Ureter (tissue), 1 donor: Measurements from ENCODE around the gene ROCK1. TPM values are rescaled to one million over a fixed set of nuclear protein-coding genes. Genes with fewer than 3 reads are reported as not detected.

Experiments
- DNase-seq: peaks from one replicate; pipeline ENCODE4 v3.0.0-alpha.2; 2020; ENCODE audit warnings: low spot score
- total RNA-seq: library from RNA; stranded (reverse); gene quantifications from one replicate; pipeline ENCODE4 v1.2.4, GENCODE V29; 2023
- donor health status: DM: yes; HTN: yes; CAD: no.

The ROCK1 gene
- total RNA-seq, 1 donor from 2014 or later, result 70.2 TPM

DNA sequence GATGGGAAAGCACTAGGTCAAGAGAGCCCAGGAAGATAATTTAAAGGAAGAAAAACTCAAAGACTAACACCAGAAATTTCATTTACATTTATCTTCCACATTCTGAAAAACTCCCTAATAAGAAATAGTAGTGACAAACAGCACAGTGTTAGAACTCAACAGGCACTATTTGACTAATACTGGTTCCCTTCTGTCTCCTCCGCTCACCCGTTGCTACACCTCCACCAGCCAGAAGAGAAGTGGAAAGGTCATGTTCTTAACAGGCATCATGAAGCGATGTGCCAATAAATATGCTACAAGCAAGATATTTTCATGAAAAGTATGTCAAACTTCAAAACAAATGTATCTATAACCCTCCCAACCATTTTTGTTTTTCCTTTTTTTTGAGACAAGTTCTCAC is 5.7 kb downstream of the ROCK1 start:
- DNase-seq, result no peak

DNA sequence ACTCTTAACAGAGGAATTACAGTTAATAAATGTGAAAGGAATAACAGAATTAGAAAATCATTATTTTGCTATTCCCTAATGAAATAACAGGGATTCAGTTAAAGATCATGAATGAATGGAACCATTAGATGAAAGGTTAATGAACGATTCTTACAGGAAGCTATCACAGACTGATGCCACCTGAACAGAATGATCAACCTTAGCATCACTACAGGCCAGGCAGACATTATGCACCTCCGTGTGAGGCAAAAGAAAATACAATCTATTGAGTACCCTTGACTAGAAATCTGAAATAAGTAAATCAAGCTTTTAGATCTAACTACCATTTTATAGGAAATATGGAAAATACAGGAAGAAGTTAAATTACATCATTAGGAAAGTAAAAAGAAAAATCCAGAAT is 10.4 kb downstream of the ROCK1 start:
- no peak for DNase-seq

DNA sequence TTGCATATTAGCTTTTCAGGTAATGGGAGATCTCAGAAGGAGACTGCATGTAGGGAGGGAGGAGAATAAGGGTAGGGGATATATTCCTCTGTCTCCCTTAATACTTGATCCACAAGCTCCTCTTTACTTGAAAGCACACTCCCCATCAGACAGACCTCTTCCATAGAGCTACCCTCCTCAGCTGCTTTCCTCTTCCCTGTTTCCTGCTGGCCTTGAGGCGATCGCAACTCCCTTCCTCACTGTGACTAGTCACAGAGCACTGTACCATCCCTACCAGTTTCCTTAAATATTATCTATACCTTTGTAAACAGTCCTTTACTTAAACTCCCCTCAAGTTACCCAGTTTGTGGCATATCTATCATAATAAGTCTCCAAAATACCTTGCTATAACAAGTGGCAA is 10.9 kb downstream of the ROCK1 start:
- DNase-seq, result no peak

- DNase-seq, result no peak
These were observed 11.5 kb downstream of the ROCK1 start for GRCh38 chr18:21100146-21100545.

DNA sequence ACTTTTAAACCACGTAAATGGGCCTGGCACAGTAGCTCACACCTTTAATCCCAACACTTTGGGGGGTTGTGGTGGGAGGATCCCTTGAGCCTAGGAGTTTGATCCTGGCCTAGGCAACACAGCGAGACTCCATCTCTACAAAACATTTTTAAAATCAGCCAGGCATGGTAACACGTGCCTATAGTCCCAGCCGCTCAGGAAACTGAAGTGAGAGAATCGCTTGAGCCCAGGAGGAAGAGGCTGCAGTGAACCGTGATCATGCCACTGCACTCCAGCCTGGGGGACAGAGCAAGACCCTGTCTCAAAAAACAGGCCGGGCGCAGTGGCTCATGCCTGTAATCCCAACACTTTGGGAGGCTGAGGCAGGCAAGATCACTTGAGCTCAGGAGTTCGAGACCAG is 12.2 kb downstream of the ROCK1 start:
- DNase-seq, result no peak

DNA sequence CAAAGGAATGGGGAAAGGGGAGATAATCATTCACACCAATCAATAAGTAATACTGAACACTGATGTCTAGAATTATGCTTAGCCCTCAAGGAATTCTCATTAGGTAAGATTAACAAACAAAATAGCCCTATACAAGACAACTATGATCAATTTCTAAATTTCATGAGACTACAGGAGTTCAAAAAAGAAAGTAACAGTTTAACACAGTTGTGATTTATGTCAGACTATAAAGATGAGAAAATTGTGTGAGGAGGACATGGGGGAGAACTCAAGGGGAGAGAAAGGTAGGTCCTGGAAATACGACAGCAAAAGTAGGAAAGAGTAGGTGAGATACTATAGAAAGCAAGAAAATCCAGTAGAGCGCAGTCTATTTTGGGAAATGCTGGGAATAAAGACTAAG is 14.9 kb downstream of the ROCK1 start:
- no peak for DNase-seq

DNA sequence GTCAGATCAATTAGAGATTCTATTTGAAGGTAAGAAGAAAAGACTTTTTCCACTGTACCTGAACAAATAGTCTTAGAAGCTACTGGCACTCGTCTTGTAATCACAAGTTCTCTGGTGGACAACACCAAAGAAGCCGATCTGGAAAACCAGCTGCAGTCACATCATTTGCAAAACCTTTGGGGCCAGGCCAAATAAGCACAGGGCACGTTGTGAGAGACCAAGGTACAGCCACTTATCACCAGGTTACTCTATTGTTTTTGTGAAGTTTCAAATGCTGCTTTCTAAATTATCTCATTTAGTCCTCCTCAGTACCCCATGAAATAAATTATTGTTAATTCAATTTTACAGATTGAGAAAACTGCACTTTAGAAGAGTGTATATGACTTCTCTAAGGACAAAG is 18.5 kb downstream of the ROCK1 start:
- DNase-seq, result no peak

GRCh38 chr18:21090680-21091079 is 20.9 kb downstream of the ROCK1 start:
- no peak for DNase-seq

DNA sequence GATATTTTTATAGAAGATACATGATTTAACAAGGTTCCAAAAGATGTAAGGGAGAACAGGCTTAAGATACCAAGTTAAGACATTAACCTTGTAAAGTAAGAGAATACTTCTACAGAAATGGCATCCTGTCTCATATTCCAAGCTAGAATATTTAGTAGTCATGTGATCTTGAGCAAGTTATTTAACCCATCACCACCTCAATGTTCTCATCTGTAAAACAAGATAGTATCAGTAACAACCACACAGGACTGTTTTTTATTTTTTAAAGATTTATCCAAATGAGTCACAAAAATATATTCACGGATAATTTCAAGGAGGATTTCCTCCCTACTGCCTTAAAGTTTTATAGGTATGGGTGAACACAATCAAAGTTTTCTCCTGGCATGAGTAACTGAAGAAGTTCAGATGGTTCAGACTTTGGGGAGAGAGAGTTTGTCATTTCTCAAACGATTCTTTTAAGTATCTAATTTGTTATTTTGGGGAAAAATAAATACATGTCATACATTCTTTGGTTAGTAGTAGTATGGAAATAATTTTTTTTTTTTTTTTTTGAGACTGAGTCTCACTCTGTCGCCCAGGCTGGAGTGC is 25.9 kb downstream of the ROCK1 start:
- no peak for DNase-seq

DNA sequence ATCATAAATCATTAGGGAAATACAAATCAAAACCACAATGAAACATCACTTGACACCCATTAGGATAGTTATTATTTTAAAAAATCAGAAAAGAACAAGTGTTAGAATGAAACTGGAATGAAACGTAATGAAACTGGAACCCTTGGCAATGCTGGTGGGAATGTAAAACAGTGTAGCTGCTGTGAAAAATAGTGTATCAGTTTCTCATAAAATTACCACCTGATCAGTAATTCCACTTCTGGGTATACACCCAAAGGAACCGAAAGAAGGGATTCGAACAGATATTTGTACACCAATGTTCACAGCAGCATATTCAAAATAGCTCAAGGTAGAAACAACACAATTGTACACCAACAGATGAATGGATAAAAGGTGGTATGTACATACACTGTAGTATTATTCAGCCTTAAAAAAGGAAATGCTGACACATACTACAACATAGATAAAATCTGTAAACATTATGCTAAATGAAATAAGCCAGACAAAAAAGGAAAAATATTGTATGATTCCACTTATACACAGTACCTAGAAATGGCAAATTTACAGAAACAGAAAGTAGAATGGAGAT is 27.0 kb downstream of the ROCK1 start:
- no peak for DNase-seq

DNA sequence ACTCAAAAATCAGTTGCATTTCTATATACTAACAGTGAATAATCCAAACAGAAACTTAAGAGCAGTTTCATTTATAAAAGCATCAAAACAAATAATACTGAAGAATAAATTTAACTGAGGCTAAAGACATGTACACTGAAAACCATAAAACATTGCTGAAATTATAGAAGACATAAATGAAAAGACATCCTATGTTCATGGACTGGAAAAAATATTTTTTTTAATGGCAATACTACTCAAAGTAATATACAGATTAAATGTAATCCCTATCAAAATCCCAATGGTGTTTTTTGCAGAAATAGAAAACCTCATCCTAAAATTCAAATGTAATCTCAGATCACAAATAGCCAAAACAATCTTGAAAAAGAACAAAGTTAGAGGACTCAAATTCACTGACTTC is 28.6 kb downstream of the ROCK1 start:
- no peak for DNase-seq

GRCh38 chr18:21081426-21081825 is 30.2 kb downstream of the ROCK1 start:
- no peak for DNase-seq

- DNase-seq, result no peak
These were observed 31.0 kb downstream of the ROCK1 start for GRCh38 chr18:21080576-21080975.

DNA sequence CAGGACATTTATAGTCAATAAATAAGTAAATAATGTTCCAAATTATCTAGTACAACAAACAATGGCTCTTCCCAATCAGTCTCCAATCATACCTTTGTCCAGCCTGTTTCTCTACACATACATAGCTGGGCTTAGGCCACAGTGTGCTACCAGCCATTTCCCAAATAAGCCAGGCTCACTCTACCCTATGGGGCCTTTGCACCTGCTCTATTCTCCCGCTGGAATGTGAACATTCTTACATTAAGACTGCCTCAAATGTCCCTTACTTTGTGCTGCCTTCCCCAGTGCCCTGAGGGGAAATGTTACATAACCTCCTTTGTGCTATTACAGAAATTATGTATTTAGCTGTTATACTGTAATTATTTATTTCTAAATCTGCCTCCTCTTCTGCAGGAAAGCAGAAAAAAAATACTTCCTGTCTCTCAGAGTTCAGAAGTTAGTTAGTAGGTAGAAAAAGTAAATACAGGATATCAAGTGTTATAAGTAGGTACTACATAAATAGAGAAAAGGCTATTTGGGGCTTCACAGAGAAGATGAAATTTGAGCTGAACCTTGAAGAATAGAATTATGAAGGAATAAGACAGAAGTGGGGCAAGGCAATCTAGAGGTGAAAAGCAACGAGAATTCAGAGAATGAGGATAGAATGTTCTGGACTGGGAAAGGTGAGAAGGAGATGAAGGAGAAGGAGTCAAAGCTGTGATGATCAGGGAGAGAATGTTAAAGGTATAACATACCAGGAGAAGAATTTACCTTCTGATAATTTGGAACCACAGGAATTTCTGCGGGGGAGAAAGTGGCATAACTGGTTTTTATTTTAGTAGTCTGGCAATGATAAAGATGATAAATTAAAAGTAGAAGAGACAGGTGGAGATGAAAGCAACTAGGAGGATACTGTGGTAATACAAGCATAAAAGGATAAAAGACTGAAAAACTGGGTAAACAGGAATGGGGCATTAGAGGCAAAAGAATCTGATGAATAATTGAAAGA is 37.0 kb downstream of the ROCK1 start:
- DNase-seq, result no peak

DNA sequence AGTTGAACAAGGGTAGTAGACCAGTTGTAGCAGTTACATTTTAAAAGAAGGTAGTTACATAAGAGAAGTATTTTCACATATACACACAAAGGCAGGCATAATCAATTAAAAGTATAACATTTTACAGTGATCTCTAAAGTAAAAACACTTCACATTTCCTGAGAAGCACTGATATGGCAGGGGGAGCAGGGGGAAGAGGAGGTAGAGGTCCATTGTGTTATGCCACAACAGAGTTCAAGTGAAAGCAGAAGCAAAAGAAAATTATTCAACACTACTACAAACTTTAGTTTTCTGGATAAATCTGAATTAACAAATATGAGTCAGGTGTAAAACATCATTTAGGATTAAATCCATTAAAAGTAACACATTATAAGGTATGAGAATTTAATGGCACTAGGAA is 38.4 kb downstream of the ROCK1 start:
- DNase-seq, result no peak

DNA sequence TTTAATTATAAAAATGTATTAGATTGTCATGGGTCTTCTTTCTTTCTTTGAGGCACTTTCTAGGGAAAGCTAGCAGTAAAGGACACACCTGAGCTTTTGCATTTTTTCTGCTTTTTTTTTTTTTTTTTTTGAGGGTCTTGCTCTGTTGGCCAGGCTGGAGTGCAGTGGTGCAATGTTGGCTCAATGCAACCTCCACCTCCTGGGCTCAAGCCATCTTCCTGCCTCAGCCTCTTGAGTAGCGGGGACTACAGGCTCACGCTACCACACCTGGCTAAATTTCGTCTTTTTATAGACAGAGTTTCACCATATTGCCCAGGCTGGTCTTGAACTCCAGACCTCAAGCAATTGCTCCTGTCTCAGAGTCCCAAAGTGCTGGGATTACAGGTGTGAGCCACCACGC is 40.5 kb downstream of the ROCK1 start:
- DNase-seq, result no peak

DNA sequence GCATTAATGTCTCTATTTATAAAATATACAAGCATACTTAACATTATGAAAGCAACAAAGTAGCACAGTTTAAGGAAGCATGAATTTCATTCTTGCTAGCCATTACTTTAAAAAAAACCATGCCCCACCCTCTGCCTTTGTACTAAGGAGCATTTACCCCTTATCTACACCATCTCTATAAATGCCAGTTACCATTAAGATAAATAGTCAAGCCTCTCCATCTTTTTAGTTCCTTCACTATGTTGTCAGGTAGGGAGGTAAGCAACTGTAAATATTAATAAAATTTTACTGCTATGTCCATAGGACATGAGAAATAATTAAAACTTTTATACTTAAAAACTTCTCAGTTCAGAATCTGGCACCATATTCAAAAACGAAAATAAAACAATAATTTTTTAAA is 42.1 kb downstream of the ROCK1 start:
- DNase-seq, result no peak

- DNase-seq, result no peak
These were observed 47.3 kb downstream of the ROCK1 start for GRCh38 chr18:21064347-21064746.

DNA sequence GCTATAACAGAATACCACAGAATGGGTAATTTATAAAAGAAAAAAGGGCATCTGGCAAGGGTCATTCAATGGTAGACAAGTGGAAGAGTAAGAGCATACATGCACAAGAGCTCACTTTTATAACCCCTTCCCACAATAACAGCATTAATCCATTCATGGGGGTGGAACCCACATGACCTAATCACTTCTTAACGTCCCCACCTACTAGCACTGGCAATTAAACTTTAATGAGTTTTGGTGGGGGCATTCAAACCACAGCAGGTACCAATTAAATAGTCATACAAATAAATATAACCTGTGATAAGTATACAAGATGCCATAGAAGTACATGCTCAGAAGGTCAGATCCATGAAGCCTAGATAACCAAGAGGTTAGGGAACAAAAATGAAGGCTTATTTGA is 48.6 kb downstream of the ROCK1 start:
- no peak for DNase-seq

- no peak for DNase-seq
These were observed 54.5 kb downstream of the ROCK1 start for GRCh38 chr18:21057112-21057511.

GRCh38 chr18:21056545-21056944 is 55.1 kb downstream of the ROCK1 start:
- no peak for DNase-seq

DNA sequence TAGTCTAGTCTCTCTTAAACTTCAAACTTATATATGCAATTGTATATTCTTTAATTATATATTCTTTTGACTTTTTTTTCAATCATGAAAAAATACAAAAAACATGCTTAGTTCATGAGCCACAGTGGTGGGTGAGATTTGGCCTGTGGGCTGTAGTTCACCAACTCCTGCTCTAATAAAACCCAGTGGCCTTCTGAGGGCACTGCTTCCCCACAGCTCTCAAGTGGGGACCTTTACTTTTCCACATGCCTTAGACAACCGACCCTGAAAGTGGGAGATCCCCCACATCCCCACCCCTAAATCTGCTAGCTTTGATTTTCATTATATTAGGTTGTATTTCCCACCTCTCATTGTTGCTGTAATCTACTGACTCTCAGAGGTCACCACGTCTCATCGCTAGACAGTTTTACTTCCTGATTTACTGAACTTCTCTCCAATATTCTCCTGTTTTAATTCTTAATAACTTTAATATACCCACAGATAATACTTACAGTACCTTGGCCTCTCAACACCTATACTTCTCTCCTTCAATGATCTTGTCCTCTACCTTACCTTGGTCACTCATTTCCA is 57.3 kb downstream of the ROCK1 start:
- no peak for DNase-seq

- no peak for DNase-seq
These were observed 58.5 kb downstream of the ROCK1 start for GRCh38 chr18:21053127-21053526.
